Fibroblast of skin of right quadriceps (primary cell): ENCODE measurements around the gene FKBP5.

Experiments used
- DNase-seq: peaks from one replicate; pipeline ENCODE4 v3.0.0-alpha.2; 2013

The FKBP5 gene

DNA sequence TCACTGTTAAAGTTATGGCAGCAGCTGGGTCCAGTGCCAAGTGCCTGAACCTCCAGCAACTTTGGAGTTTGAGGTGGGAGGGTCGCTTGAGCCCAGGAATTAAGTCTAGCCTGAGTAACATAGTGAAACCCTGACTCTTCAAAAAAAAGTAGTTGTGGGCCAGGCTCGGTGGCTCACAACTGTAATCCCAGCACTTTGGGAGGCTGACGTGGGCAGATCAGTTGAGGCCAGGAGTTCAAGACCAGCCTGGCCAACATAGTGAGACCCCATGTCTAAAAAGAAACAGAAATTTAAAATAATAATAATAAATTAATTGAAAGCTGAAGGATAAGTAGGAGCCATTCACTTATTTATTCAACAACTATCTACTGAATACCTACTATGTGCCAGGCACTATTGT, 33.8 kb downstream of the FKBP5 start:
- no peak for DNase-seq

- no peak for DNase-seq
Measured at GRCh38 chr6:35651244-35651643, 37.5 kb downstream of the FKBP5 start.

DNA sequence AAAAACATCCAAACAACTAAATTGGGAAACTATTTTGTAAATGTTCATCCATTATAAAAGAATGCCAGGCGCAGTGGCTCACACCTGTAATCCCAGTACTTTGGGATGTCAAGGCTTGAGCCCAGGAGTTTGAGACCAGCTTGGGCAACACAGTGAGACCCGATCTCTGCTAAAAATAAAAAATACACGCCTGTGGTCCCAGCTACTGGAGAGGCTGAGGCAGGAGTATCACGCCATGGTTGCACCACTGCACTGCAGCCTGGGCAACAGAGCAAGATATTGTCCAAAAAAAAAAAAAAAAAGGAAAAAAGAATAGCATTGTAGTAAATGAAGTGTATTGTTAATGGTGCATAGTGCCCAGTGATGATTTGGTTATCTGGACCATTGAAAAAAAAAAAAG, 38.7 kb downstream of the FKBP5 start:
- no peak for DNase-seq

- DNase-seq, result no peak
Measured at GRCh38 chr6:35648203-35648602, 40.5 kb downstream of the FKBP5 start.

DNA sequence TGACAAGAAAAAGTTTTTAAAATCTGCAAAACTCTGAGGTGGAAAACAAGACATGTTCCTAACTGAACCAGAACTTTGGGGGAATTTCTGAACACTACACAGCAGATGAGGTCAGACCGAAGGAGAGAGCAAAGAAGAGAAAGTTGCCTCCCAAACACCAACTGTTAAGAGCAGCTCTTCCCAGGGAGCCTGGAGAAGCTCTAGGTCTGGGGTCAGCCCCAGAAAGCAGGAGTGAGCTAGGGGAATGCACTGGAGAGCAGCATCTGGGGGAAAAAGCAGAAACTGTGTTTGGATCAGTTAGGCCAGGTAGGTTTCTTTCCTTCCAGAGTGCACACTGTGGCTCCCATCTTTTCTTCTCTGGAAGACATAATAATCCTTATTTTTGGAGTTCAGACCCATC, 41.3 kb downstream of the FKBP5 start:
- DNase-seq, result no peak

- no peak for DNase-seq
Measured at GRCh38 chr6:35643162-35643535, 45.6 kb downstream of the FKBP5 start.

GRCh38 chr6:35642471-35643161, 46.1 kb downstream of the FKBP5 start:
- DNase-seq, result no peak

DNA sequence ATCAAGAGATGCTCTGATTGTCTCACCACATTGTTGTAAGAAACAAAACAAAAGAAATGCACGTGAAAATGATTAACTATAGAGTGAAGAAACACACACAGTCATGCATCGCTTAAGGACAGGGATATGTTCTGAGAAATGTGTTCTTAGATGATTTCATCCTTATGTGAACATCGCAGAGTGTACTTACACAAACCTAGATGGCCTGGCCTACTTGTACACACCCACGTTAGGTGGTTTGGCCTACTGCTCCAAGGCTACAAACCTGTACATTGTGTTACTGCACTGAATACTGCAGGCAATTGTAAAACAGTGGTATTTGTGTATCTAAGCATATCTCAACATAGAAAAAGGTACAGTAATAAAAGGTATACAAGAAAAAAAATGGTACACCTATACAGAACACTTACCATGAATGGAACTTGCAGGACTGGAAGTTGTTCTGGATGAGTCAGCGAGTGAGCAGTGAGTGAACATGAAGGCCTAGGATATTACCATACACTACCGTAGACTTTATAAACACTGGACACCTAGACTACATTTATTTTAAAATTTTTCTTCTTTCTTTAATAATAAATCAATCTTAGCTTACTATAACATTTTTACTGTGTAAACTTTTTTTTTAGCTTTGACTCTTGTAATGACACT, 48.6 kb downstream of the FKBP5 start:
- no peak for DNase-seq

DNA sequence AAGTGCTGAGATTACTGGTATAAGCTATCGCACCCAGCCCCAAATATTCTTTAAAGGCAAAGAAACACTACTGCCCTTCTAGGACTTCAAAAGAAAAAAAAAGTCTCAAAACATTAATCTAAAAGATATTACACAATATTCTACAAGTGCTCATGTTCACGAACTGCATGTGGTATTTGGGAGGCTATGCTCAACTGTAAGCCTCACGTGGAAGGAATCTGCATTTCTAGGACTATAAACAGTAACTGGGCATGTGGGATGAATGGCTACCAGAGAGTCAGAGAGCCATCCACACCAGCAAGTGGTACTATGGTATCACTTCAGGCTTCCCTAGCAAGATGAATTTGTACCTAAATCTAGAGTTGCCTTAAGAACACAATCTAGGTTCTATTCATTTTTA, 50.0 kb downstream of the FKBP5 start:
- DNase-seq, result no peak

GRCh38 chr6:35637911-35638310, 50.8 kb downstream of the FKBP5 start:
- DNase-seq, result no peak

DNA sequence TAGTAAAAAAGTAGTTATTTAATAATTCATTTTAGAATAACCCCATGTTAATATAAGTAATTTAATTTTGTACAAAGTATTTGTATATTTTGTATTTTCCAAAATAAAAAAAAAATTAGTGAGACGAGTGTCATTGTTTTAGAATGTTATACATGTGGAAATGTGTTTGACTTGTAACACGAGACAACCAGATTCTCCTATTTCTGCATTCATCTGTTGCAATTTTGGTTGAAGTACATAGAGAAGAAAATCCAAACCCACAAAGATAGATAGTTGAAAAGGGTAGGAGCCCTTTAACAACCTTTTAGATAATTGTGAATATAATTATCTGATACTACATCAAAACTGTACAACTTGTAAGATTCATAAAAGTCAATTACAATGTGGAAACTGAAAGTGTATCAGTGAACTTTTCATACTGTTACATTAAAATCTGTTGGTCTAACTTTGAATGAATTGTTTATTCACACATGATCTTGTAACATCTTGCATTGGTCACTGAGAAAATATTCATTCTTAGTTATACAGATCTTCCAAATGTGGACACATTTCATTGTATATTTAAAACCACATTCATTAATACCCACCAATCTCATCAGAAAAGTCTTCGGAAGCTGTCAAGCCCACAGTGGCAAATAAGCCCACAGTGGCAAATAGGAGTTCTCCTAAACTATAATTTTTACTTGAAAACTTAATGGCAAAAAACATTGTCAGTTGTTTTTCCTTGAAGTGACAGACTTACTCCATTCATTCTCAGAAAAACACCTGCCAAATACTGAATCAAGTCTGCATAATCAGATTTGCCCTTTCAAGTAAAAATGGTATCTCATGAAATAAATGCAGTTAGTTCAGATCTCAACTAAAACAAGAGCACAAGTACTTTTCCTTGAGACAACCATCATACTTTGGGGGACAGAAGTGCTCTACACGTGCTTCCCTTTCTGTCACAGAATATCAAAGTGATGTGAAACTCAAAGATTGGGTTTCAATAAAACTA, 52.8 kb downstream of the FKBP5 start:
- no peak for DNase-seq

GRCh38 chr6:35634316-35634715, 54.4 kb downstream of the FKBP5 start:
- DNase-seq, result no peak

DNA sequence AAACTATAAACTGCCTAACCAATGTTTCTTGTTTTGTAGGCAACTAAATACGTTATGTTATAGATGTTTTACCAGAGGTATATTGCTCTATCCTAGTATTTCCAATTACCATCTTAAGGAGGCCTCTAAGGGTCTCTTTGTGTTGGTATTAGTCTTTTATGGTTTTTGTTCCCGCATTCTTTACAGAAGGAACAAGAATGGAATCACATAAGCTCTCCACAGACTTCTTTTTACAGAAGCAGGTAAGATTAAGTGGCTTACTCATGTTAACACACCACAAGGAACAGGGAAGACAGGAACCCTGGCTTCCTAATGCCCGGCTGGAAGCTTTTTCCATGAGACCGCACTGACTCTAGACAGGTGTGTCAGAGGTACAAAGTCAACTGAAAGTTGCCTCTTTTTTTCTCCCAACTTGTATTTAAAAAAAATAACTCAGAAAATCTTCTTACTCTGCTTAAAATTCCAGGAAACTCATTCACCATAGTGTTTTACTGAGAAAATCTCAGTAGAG, 55.1 kb downstream of the FKBP5 start:
- no peak for DNase-seq

- DNase-seq, result peak; percentile 17
Measured at GRCh38 chr6:35629876-35630378, 58.8 kb downstream of the FKBP5 start.

DNA sequence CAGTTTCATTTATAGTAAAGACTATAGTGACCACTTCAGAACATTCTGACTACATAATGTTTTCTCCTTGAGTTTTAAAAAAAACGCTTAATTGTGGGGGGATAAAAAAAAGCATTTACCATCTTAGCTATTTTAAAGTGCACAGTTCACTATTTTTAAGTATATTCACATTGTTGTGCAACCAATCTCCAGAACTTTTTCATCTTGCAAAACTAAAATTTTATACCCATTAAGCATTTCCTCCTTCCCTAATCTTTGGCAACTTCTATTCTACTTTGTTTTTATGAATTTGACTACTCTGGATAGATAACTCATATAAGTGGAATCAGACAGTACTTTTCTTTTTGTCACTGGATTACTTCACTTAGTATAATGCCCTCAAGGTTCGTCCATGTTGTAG, 62.3 kb downstream of the FKBP5 start:
- DNase-seq, result no peak

DNA sequence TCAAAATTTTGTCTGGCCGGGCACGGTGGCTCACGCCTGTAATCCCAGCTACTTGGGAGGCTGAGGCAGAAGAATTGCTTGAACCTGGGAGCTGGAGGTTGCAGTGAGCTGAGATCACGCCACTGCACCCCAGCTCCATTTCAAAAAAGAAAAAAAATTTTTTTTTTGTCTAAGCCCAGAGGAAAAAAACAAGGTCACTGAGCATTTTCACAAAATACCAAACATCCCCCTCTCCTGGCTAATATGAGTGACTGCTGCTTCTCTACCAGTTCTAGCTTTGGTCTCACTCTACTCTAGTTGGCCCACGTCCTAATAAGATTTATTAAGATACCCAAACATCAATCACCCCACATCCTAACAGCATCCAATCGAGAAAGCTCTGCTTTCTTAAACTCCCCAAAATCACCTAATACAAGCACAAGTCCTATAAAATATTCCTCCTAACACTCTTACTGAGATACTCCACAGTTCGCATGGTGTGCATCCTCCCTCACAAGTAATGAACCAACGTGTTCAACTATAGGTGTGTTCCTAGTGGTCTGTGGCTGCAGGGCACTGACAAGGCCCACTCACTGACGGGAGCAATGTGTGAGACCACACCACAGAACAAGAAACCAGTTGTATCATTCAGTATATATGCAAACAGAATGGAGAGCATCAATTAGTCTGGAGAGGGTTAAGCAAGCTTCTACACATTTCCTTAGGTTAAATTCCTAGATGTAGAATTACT, 64.2 kb downstream of the FKBP5 start:
- DNase-seq, result no peak

DNA sequence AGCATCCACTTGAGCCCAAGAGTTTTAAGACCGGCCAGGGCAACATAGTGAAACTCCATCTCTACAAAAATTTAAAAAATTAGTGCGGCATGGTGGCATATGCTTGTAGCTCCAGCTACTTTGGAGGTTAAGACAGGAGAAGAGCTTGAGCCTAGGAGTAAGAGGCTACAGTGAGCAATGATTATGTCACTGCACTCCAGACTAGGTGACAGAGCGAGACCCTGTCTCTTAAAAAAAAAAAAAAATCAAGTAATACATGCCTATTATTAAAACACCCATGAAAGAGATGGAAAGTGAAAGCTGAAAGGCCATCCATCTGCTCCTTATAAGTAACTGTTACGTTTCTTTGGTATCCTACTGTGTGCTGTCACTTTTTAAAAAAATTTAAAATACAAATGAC, 66.4 kb downstream of the FKBP5 start:
- DNase-seq, result no peak

DNA sequence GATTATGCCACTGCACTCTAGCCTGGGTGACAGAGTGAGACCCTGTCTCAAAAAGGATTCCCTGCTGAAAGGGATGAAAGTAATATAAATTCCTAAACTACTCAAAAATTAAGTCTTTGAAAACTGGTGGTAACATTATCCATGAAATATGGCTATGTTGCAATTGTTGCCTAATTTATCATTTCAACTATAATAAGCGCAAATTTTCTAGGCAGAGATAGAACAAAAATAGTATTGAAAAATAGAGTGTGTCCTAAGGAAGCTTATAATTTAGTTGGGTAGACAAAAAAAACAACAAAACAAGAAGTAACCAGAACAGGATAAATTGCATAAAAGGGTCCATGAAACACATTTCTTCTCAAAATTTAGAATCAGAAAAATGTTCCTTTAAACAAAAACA, 68.0 kb downstream of the FKBP5 start:
- DNase-seq, result peak; percentile 50

GRCh38 chr6:35613762-35614161, 75.0 kb downstream of the FKBP5 start:
- no peak for DNase-seq

- peak; percentile 86 for DNase-seq
Measured at GRCh38 chr6:35611240-35611639, 77.5 kb downstream of the FKBP5 start.

GRCh38 chr6:35610830-35611229, 77.9 kb downstream of the FKBP5 start:
- no peak for DNase-seq

GRCh38 chr6:35609588-35609987, 79.1 kb downstream of the FKBP5 start:
- no peak for DNase-seq
